ENCODE data around the gene C5orf46.
"Not testable (repeated sequence)": the region's sequence is repeated elsewhere in the genome, so short reads cannot be mapped to it uniquely, and the experiment has no call there.

DNA sequence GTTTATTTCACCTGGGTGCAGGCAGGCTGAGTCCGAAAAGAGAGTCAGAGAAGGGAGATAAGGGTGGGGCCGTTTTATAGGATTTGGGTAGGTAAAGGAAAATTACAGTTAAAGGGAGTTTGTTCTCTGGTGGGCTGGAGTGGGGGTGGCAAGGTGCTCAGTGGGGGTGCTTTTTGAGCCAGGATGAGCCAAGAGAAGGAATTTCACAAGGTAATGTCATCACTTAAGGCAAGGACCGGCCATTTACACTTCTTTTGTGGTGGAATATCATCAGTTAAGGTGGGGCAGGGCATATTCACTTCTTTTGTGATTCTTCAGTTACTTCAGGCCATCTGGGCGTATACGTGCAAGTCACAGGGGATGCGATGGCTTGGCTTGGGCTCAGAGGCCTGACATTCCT lies 36.4 kb downstream of the C5orf46 start:
- TF ChIP-seq, protein P1, sequence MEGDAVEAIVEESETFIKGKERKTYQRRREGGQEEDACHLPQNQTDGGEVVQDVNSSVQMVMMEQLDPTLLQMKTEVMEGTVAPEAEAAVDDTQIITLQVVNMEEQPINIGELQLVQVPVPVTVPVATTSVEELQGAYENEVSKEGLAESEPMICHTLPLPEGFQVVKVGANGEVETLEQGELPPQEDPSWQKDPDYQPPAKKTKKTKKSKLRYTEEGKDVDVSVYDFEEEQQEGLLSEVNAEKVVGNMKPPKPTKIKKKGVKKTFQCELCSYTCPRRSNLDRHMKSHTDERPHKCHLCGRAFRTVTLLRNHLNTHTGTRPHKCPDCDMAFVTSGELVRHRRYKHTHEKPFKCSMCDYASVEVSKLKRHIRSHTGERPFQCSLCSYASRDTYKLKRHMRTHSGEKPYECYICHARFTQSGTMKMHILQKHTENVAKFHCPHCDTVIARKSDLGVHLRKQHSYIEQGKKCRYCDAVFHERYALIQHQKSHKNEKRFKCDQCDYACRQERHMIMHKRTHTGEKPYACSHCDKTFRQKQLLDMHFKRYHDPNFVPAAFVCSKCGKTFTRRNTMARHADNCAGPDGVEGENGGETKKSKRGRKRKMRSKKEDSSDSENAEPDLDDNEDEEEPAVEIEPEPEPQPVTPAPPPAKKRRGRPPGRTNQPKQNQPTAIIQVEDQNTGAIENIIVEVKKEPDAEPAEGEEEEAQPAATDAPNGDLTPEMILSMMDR (IDR thresholded peaks at IDR 0.05), result not testable (repeated sequence)
- TF ChIP-seq POLR2A (IDR thresholded peaks at IDR 0.05), result not testable (repeated sequence)
